ENCODE results near the gene TREM2.

The TREM2 gene

DNA sequence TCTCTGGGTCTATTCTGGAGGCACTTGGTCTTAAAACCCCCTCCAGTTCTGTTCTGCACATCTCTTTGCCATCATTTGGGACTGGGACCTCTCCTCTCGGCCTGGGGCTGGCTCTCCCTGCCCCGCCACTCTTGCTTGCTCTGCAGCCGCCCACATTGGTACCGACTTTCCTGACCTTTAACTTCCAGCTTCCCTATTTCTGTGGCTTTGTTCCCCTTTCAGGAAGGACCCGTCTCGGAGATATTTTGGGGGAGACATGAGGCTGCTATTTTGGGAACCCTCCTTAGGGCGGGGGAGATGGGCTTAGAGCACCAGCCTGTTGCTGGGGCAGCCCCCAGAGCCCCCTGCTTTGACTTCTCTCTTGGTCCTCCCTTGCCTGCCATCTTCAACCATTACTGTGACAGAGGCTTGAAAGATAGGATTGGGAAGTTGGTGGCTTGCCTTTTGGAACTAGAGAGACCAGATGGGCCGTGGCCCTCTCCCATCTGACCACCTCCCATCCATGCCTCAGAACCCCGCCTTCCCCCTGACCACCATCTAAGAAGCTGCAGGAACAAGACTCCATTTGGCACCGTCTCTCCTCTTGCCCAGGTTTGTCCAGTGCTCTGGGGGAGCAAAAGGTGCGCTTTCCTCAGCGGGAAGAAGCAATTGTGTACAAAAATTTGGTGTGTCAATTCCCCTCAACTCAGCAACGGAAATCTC is 914 bp downstream of the TREM2 start:
- peaks cover 6% of the 10 kb centered on the region; the same call in 1 of the 2 replicates for H3K27me3 ChIP-seq (ENCODE audit: control insufficient read depth, low read length)
- no peaks in the 10 kb centered on the region for H3K9me3 ChIP-seq (ENCODE audit: control insufficient read depth, insufficient read depth, low read length)
- no peaks in the 10 kb centered on the region for H4K20me1 ChIP-seq (ENCODE audit: control insufficient read depth, insufficient read depth, low read depth, low read length)
- H3K79me2 ChIP-seq (ENCODE audit: control insufficient read depth, low read length) = no peaks in the 10 kb centered on the region
- H3K4me2 ChIP-seq (ENCODE audit: low read length) = no peak overlapping the region
- TF ChIP-seq EZH2phosphoT487 (IDR thresholded peaks at IDR 0.05; ENCODE audit: borderline replicate concordance, low read length) = no peak
- TF ChIP-seq, protein P1, sequence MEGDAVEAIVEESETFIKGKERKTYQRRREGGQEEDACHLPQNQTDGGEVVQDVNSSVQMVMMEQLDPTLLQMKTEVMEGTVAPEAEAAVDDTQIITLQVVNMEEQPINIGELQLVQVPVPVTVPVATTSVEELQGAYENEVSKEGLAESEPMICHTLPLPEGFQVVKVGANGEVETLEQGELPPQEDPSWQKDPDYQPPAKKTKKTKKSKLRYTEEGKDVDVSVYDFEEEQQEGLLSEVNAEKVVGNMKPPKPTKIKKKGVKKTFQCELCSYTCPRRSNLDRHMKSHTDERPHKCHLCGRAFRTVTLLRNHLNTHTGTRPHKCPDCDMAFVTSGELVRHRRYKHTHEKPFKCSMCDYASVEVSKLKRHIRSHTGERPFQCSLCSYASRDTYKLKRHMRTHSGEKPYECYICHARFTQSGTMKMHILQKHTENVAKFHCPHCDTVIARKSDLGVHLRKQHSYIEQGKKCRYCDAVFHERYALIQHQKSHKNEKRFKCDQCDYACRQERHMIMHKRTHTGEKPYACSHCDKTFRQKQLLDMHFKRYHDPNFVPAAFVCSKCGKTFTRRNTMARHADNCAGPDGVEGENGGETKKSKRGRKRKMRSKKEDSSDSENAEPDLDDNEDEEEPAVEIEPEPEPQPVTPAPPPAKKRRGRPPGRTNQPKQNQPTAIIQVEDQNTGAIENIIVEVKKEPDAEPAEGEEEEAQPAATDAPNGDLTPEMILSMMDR (IDR thresholded peaks at IDR 0.05; ENCODE audit: low read depth, low read length, poor library complexity, severe bottlenecking) = no peak
- peaks cover 8% of the 10 kb centered on the region for H3K4me1 ChIP-seq (ENCODE audit: control insufficient read depth, low read length)
- no peak overlapping the region for H3K4me3 ChIP-seq (ENCODE audit: low read length)
- H3K27ac ChIP-seq (ENCODE audit: low read depth, low read length) = no peak overlapping the region
- no peaks in the 10 kb centered on the region for H3K9me2 ChIP-seq (replicated peaks; ENCODE audit: control insufficient read depth, low read length)
- H3K36me3 ChIP-seq (ENCODE audit: control insufficient read depth, low read length) = no peaks in the 10 kb centered on the region
- no peaks in the 10 kb centered on the region for H3F3A ChIP-seq (ENCODE audit: control insufficient read depth, insufficient read depth)

DNA sequence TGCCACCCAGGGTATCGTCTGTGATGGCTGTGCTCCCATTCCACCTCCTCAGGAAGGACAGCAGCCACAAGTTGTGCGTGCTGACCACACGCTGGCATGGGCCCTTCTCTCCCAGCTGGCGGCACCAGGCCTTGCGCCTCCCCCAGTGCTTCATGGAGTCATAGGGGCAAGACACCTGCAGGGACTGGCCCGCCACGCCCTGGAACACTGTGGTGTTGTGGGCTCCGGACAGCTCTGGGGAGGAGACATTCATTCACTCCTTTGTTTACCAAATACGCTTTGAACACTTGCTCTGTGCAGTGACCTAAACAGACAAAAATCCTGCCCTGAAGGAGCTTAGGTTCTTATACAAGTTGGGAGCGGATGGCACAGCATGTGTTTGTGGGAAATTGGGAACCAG is 1.5 kb downstream of the TREM2 start:
- Histone ChIP-seq H3K9me2 (replicated peaks; ENCODE audit: control insufficient read depth, low read length) (no peaks in the 10 kb centered on the region), H3K4me3 (ENCODE audit: low read length) (no peak overlapping the region), H4K20me1 (ENCODE audit: control insufficient read depth, insufficient read depth, low read depth, low read length) (no peaks in the 10 kb centered on the region), H3K9me3 (ENCODE audit: control insufficient read depth, insufficient read depth, low read length) (no peaks in the 10 kb centered on the region), H3K36me3 (ENCODE audit: control insufficient read depth, low read length) (no peaks in the 10 kb centered on the region), H3K4me2 (ENCODE audit: low read length) (no peak overlapping the region), H3F3A (ENCODE audit: control insufficient read depth, insufficient read depth) (no peaks in the 10 kb centered on the region), H3K79me2 (ENCODE audit: control insufficient read depth, low read length) (no peaks in the 10 kb centered on the region), H3K4me1 (ENCODE audit: control insufficient read depth, low read length) (peaks cover 8% of the 10 kb centered on the region), H3K27me3 (ENCODE audit: control insufficient read depth, low read length) (peaks cover 2% of the 10 kb centered on the region; the same call in 1 of the 2 replicates), H3K27ac (ENCODE audit: low read depth, low read length) (no peak overlapping the region)
- TF ChIP-seq, protein P1 (IDR thresholded peaks at IDR 0.05; ENCODE audit: low read depth, low read length, poor library complexity, severe bottlenecking) = no peak
- TF ChIP-seq EZH2phosphoT487 (IDR thresholded peaks at IDR 0.05; ENCODE audit: borderline replicate concordance, low read length) = no peak

DNA sequence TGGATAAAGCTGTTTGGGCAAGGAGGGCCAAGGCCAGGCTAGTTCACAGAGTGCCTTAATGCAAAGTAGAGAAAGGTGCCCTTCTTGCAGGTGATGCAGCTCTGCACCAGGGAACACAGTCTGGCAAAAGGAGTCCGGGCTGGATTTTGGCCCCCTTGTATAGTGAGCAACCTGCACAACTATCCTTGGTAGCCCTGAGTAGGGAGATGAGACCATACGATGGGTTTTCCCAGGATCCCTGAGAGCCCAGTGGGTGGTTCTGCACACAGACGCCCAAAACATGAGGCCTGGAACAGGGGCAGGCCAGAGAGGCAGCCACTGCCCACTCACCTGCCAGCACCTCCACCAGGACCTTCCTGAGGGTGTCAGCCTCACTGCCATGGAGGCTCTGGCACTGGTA is 2.0 kb downstream of the TREM2 start:
- Histone ChIP-seq H3K9me3 (ENCODE audit: control insufficient read depth, insufficient read depth, low read length) (no peaks in the 10 kb centered on the region), H3K27me3 (ENCODE audit: control insufficient read depth, low read length) (peaks cover 2% of the 10 kb centered on the region; the same call in 1 of the 2 replicates), H3K9me2 (replicated peaks; ENCODE audit: control insufficient read depth, low read length) (no peaks in the 10 kb centered on the region), H3K4me3 (ENCODE audit: low read length) (no peak overlapping the region), H3K36me3 (ENCODE audit: control insufficient read depth, low read length) (no peaks in the 10 kb centered on the region), H3K4me2 (ENCODE audit: low read length) (no peak overlapping the region), H3F3A (ENCODE audit: control insufficient read depth, insufficient read depth) (no peaks in the 10 kb centered on the region), H3K27ac (ENCODE audit: low read depth, low read length) (no peak overlapping the region), H3K79me2 (ENCODE audit: control insufficient read depth, low read length) (no peaks in the 10 kb centered on the region), H4K20me1 (ENCODE audit: control insufficient read depth, insufficient read depth, low read depth, low read length) (no peaks in the 10 kb centered on the region), H3K4me1 (ENCODE audit: control insufficient read depth, low read length) (peaks cover 8% of the 10 kb centered on the region)
- no peak for TF ChIP-seq EZH2phosphoT487 (IDR thresholded peaks at IDR 0.05; ENCODE audit: borderline replicate concordance, low read length)
- TF ChIP-seq, protein P1 (IDR thresholded peaks at IDR 0.05; ENCODE audit: low read depth, low read length, poor library complexity, severe bottlenecking) = no peak
